WERI-Rb-1 (cell line): ENCODE data around the gene LILRB2.

Experiments used
- DNase-seq: peaks from one replicate; pipeline ENCODE4 v3.0.0-alpha.2; 2020
- H3K27ac ChIP-seq: fragments of 250-450 bp; sonication (Bioruptor Pico); 2 replicates; pipeline ENCODE4 v1.5.1; 2020; ENCODE audit warnings: mild to moderate bottlenecking, moderate library complexity
- H3K27me3 ChIP-seq: fragments of 250-450 bp; sonication (Bioruptor Pico); 2 replicates; pipeline ENCODE4 v1.5.1; 2021; ENCODE audit warnings: mild to moderate bottlenecking, low read depth, moderate library complexity; ENCODE audit not compliant: insufficient read depth, severe bottlenecking
- H3K36me3 ChIP-seq: fragments of 250-450 bp; sonication (Bioruptor Pico); 2 replicates; pipeline ENCODE4 v1.5.1; 2020; ENCODE audit warnings: mild to moderate bottlenecking, moderate library complexity
- H3K4me3 ChIP-seq: 2 replicates; pipeline ENCODE4 v1.5.1; 2011; ENCODE audit warnings: low read depth, mild to moderate bottlenecking, control low read depth, low read length
- H3K9me3 ChIP-seq: fragments of 250-450 bp; sonication (Bioruptor Pico); 2 replicates; pipeline ENCODE4 v1.5.1; 2021; ENCODE audit warnings: mild to moderate bottlenecking, moderate library complexity; ENCODE audit not compliant: severe bottlenecking
- TF ChIP-seq, protein P1 (sequence below): IDR thresholded peaks from 2 replicates; pipeline ENCODE4 v1.5.1; 2011; ENCODE audit warnings: low read depth, mild to moderate bottlenecking, control low read depth, inconsistent platforms, low read length

Gene LILRB2

GRCh38 chr19:54319892-54320670, 39.2 kb upstream of the LILRB2 start:
- H3K27me3 ChIP-seq, result peaks cover 78% of the 10 kb centered on the region
- H3K36me3 ChIP-seq, result no peaks in the 10 kb centered on the region
- TF ChIP-seq, protein P1, sequence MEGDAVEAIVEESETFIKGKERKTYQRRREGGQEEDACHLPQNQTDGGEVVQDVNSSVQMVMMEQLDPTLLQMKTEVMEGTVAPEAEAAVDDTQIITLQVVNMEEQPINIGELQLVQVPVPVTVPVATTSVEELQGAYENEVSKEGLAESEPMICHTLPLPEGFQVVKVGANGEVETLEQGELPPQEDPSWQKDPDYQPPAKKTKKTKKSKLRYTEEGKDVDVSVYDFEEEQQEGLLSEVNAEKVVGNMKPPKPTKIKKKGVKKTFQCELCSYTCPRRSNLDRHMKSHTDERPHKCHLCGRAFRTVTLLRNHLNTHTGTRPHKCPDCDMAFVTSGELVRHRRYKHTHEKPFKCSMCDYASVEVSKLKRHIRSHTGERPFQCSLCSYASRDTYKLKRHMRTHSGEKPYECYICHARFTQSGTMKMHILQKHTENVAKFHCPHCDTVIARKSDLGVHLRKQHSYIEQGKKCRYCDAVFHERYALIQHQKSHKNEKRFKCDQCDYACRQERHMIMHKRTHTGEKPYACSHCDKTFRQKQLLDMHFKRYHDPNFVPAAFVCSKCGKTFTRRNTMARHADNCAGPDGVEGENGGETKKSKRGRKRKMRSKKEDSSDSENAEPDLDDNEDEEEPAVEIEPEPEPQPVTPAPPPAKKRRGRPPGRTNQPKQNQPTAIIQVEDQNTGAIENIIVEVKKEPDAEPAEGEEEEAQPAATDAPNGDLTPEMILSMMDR, result no peak
- no peak overlapping the region for H3K4me3 ChIP-seq
- H3K9me3 ChIP-seq, result peaks cover 7% of the 10 kb centered on the region
- no peak for DNase-seq
- no peak overlapping the region for H3K27ac ChIP-seq

- H3K27ac ChIP-seq, result no peak overlapping the region
- no peak overlapping the region for H3K4me3 ChIP-seq
- H3K9me3 ChIP-seq, result peaks cover 10% of the 10 kb centered on the region
- H3K27me3 ChIP-seq, result peaks cover 78% of the 10 kb centered on the region
- no peak for DNase-seq
- H3K36me3 ChIP-seq, result no peaks in the 10 kb centered on the region
- TF ChIP-seq, protein P1, result no peak
These were observed 38.1 kb upstream of the LILRB2 start for GRCh38 chr19:54319049-54319448.

GRCh38 chr19:54317965-54318240, 37.0 kb upstream of the LILRB2 start:
- H3K9me3 ChIP-seq, result peaks cover 13% of the 10 kb centered on the region
- no peak overlapping the region for H3K4me3 ChIP-seq
- TF ChIP-seq, protein P1, result no peak
- H3K36me3 ChIP-seq, result no peaks in the 10 kb centered on the region
- peaks cover 80% of the 10 kb centered on the region for H3K27me3 ChIP-seq
- no peak for DNase-seq
- no peak overlapping the region for H3K27ac ChIP-seq

GRCh38 chr19:54317108-54317964, 36.4 kb upstream of the LILRB2 start:
- no peak for DNase-seq
- Histone ChIP-seq H3K27ac (no peak overlapping the region), H3K36me3 (no peaks in the 10 kb centered on the region), H3K4me3 (no peak overlapping the region), H3K9me3 (peaks cover 12% of the 10 kb centered on the region), H3K27me3 (peaks cover 84% of the 10 kb centered on the region)
- TF ChIP-seq, protein P1, result no peak

- H3K36me3 ChIP-seq, result no peaks in the 10 kb centered on the region
- TF ChIP-seq, protein P1, result no peak
- H3K27me3 ChIP-seq, result peaks cover 85% of the 10 kb centered on the region
- DNase-seq, result no peak
- peaks cover 9% of the 10 kb centered on the region for H3K9me3 ChIP-seq
- H3K4me3 ChIP-seq, result no peak overlapping the region
- no peak overlapping the region for H3K27ac ChIP-seq
These were observed 35.8 kb upstream of the LILRB2 start for GRCh38 chr19:54316746-54317107.
